GM12875 (cell line): ENCODE data around the gene LPA.
"Not testable (repeated sequence)": the region's sequence is repeated elsewhere in the genome, so short reads cannot be mapped to it uniquely, and the experiment has no call there.

Source experiments
- H3K4me3 ChIP-seq: one replicate; pipeline ENCODE4 v1.5.1; 2011; ENCODE audit warnings: low read depth, low read length, control low read depth
- CTCF ChIP-seq: IDR thresholded peaks from 2 replicates; pipeline ENCODE4 v1.5.1; 2011; ENCODE audit warnings: low read depth, mild to moderate bottlenecking, control low read depth, inconsistent platforms, low read length, moderate library complexity, borderline replicate concordance; ENCODE audit not compliant: insufficient read depth

The LPA gene

GRCh38 chr6:160690458-160690857, 26.4 kb upstream of the LPA start:
- no peak overlapping the region for H3K4me3 ChIP-seq
- no peak for TF ChIP-seq CTCF

- H3K4me3 ChIP-seq = no peak overlapping the region
- no peak for TF ChIP-seq CTCF
These were observed 21.8 kb upstream of the LPA start for GRCh38 chr6:160685762-160686450.

- not testable (repeated sequence) for H3K4me3 ChIP-seq
These were observed 21.2 kb upstream of the LPA start for GRCh38 chr6:160685101-160685761.

GRCh38 chr6:160679402-160679769, 15.3 kb upstream of the LPA start:
- no peak overlapping the region for H3K4me3 ChIP-seq
- peak; percentile 14; the same call in 1 of the 2 replicates for TF ChIP-seq CTCF

- no peak overlapping the region for H3K4me3 ChIP-seq
- TF ChIP-seq CTCF = no peak
These were observed 14.8 kb upstream of the LPA start for GRCh38 chr6:160678744-160679401.

GRCh38 chr6:160678230-160678629, 14.2 kb upstream of the LPA start:
- H3K4me3 ChIP-seq = no peak overlapping the region

GRCh38 chr6:160676418-160676817, 12.3 kb upstream of the LPA start:
- H3K4me3 ChIP-seq = not testable (repeated sequence)

More at GRCh38 chr6:160678230-160678629, 14.2 kb upstream of the LPA start:
- TF ChIP-seq CTCF = no peak

- no peak overlapping the region for H3K4me3 ChIP-seq
- no peak for TF ChIP-seq CTCF
These were observed 4.5 kb upstream of the LPA start for GRCh38 chr6:160668589-160668988.
